ENCODE measurements around the gene GPATCH1. TPM values are rescaled to one million over a fixed set of nuclear protein-coding genes. Genes with fewer than 3 reads are reported as not detected.

Gene GPATCH1
- total RNA-seq, 2 experiments from 2014 or later, result 12.7 to 13.6 TPM

Other genes with a start within 250 kb of the GPATCH1 start
- gene SLC7A9, start 211.4 kb upstream of the GPATCH1 start, total RNA-seq, result under 1 TPM; 0.10 to 0.58 TPM
- gene CEP89, start 109.2 kb upstream of the GPATCH1 start, total RNA-seq, result 10 to 100 TPM; 20.0 to 23.2 TPM
- 1 to 10 TPM; 8.8 to 8.9 TPM for gene FAAP24, start 108.9 kb upstream of the GPATCH1 start, total RNA-seq
- 1 to 10 TPM; 2.5 to 3.0 TPM for gene RHPN2, start 16.3 kb upstream of the GPATCH1 start, total RNA-seq
- not detected for gene WDR88, start 50.9 kb downstream of the GPATCH1 start, total RNA-seq
- gene LRP3, start 113.1 kb downstream of the GPATCH1 start, total RNA-seq, result not detected
- gene SLC7A10, start 144.7 kb downstream of the GPATCH1 start, total RNA-seq, result not detected
- under 1 TPM in 1 of 2 experiments, not detected in 1; 0.11 TPM for gene CEBPA, start 221.4 kb downstream of the GPATCH1 start, total RNA-seq